Endodermal cell (in vitro differentiated cells): ENCODE data around the gene TPM3. TPM values are rescaled to one million over a fixed set of nuclear protein-coding genes. Genes with fewer than 3 reads are reported as not detected.

Experiments
- DNase-seq: peaks from one replicate; pipeline ENCODE4 v3.0.0-alpha.2; 2017
- H3K27ac ChIP-seq: 2 replicates; pipeline ENCODE4 v1.5.1; 2013; ENCODE audit warnings: mild to moderate bottlenecking, low read depth, low read length, moderate library complexity
- H3K27me3 ChIP-seq: 2 replicates; pipeline ENCODE4 v1.6.1; 2013; ENCODE audit warnings: mild to moderate bottlenecking, low read length, moderate library complexity; ENCODE audit not compliant: insufficient read depth, control insufficient read depth, poor library complexity, severe bottlenecking
- H3K36me3 ChIP-seq: 2 replicates; pipeline ENCODE4 v1.7.0; 2013; ENCODE audit warnings: mild to moderate bottlenecking, low read length, moderate library complexity; ENCODE audit not compliant: control insufficient read depth, insufficient read depth
- H3K4me1 ChIP-seq: one replicate; pipeline ENCODE4 v1.7.0; 2013; ENCODE audit warnings: low read length; ENCODE audit not compliant: control insufficient read depth, insufficient read depth
- H3K4me3 ChIP-seq: 2 replicates; pipeline ENCODE4 v1.5.1; 2013; ENCODE audit warnings: mild to moderate bottlenecking, low read length, moderate library complexity
- H3K9ac ChIP-seq: 2 replicates; pipeline ENCODE4 v1.6.1; 2013; ENCODE audit warnings: mild to moderate bottlenecking, low read length, moderate library complexity; ENCODE audit not compliant: poor library complexity, severe bottlenecking; ENCODE audit errors: extremely low read depth
- H3K9me3 ChIP-seq: 2 replicates; pipeline ENCODE4 v1.6.1; 2013; ENCODE audit warnings: mild to moderate bottlenecking, low read length, moderate library complexity; ENCODE audit not compliant: control insufficient read depth
- H3K27ac Mint-ChIP-seq: 2 replicates; pipeline ENCODE4 v1.8.0; 2020; ENCODE audit warnings: mixed read lengths
- H3K27me3 Mint-ChIP-seq: 2 replicates; pipeline ENCODE4 v1.8.0; 2021; ENCODE audit warnings: mild to moderate bottlenecking, mixed read lengths; ENCODE audit not compliant: insufficient read depth
- H3K36me3 Mint-ChIP-seq: 2 replicates; pipeline ENCODE4 v1.8.0; 2020; ENCODE audit warnings: low read depth, mixed read lengths
- H3K4me1 Mint-ChIP-seq: 2 replicates; pipeline ENCODE4 v1.8.0; 2020; ENCODE audit warnings: mixed read lengths
- H3K4me3 Mint-ChIP-seq: 2 replicates; pipeline ENCODE4 v1.8.0; 2020; ENCODE audit warnings: mild to moderate bottlenecking, moderate library complexity, mixed read lengths
- H3K9me3 Mint-ChIP-seq: 2 replicates; pipeline ENCODE4 v1.8.0; 2020; ENCODE audit warnings: mild to moderate bottlenecking, mixed read lengths
- WGBS, 2 experiments: methylation state at CpG; one replicate each; pipeline versions ENCODE4 v1.1.5 to v1.1.7; 2013; ENCODE audit warnings: missing lambda C conversion rate in 2 of 2, mixed read lengths in 1 of 2; ENCODE audit not compliant: insufficient coverage in 1 of 2, insufficient read length in 1 of 2; 5-methylcytosine and 5-hydroxymethylcytosine counted together
- total RNA-seq, 2 donors: library from RNA; stranded (reverse); fragmentation: NEBNext Ultra II Directional in 1 of 2; extraction: Animal tissue kit (Norgen Biotek cat#: 25700) in 1 of 2; gene quantifications; 2 replicates in 1 of 2; 3 replicates in 1 of 2; pipeline ENCODE4 v1.2.1, GENCODE V29; 2021
- TF ChIP-seq, protein P1 (sequence below): fragments of 200-600 bp; sonication (generic); conservative IDR thresholded peaks from 2 replicates; pipeline ENCODE4 v1.5.0; 2021; ENCODE audit warnings: antibody characterized with exemption, mild to moderate bottlenecking

Gene TPM3
- total RNA-seq, 2 donors from 2014 or later = 597 to 679 TPM

DNA sequence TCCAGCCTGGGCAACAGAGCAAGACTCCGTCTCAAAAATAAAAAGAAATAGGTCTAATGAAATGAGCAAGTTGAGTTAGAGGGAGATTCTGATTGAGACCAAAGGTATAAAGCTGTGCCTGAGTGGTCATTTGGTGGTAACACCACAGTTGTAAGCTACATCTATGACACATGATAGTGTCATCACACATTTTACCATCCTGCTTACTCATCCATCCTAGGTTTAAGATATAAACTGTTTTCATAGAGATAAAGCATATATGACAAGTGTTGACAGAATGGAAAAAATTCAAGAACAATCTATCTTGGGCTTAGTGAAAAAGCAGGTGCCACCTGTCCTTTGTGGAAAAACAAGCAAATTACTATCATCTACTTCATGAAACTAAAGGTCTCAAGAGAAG, 21.4 kb upstream of the TPM3 start:
- Histone ChIP-seq H3K27ac (no peak overlapping the region), H3K4me1 (no peaks in the 10 kb centered on the region), H3K36me3 (peaks cover 69% of the 10 kb centered on the region), H3K9ac (no peak overlapping the region), H3K9me3 (no peaks in the 10 kb centered on the region), H3K4me3 (no peak overlapping the region), H3K27me3 (no peaks in the 10 kb centered on the region)
- Mint-ChIP-seq H3K4me1 (no peaks in the 10 kb centered on the region), H3K9me3 (no peaks in the 10 kb centered on the region), H3K27ac (no peak overlapping the region), H3K36me3 (peaks cover 70% of the 10 kb centered on the region), H3K4me3 (no peak overlapping the region), H3K27me3 (no peaks in the 10 kb centered on the region)
- 86 to 100% methylated on average over 1 of the region's 1 CpG for WGBS, 2 experiments
- TF ChIP-seq, protein P1, sequence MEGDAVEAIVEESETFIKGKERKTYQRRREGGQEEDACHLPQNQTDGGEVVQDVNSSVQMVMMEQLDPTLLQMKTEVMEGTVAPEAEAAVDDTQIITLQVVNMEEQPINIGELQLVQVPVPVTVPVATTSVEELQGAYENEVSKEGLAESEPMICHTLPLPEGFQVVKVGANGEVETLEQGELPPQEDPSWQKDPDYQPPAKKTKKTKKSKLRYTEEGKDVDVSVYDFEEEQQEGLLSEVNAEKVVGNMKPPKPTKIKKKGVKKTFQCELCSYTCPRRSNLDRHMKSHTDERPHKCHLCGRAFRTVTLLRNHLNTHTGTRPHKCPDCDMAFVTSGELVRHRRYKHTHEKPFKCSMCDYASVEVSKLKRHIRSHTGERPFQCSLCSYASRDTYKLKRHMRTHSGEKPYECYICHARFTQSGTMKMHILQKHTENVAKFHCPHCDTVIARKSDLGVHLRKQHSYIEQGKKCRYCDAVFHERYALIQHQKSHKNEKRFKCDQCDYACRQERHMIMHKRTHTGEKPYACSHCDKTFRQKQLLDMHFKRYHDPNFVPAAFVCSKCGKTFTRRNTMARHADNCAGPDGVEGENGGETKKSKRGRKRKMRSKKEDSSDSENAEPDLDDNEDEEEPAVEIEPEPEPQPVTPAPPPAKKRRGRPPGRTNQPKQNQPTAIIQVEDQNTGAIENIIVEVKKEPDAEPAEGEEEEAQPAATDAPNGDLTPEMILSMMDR = no peak
- DNase-seq = no peak

GRCh38 chr1:154212083-154212482, 20.2 kb upstream of the TPM3 start:
- Histone ChIP-seq H3K4me1 (no peaks in the 10 kb centered on the region), H3K36me3 (peaks cover 67% of the 10 kb centered on the region), H3K9ac (no peak overlapping the region), H3K4me3 (no peak overlapping the region), H3K27me3 (no peaks in the 10 kb centered on the region), H3K9me3 (no peaks in the 10 kb centered on the region), H3K27ac (no peak overlapping the region)
- no peaks in the 10 kb centered on the region for H3K9me3 Mint-ChIP-seq
- H3K4me1 Mint-ChIP-seq = no peaks in the 10 kb centered on the region
- H3K4me3 Mint-ChIP-seq = no peak overlapping the region
- H3K36me3 Mint-ChIP-seq = peaks cover 66% of the 10 kb centered on the region
- no peaks in the 10 kb centered on the region for H3K27me3 Mint-ChIP-seq
- TF ChIP-seq, protein P1 = no peak
- H3K27ac Mint-ChIP-seq = no peak overlapping the region
- WGBS, 2 experiments = 87 to 97% methylated on average over 6 to 10 of the region's 10 CpGs
- DNase-seq = no peak

DNA sequence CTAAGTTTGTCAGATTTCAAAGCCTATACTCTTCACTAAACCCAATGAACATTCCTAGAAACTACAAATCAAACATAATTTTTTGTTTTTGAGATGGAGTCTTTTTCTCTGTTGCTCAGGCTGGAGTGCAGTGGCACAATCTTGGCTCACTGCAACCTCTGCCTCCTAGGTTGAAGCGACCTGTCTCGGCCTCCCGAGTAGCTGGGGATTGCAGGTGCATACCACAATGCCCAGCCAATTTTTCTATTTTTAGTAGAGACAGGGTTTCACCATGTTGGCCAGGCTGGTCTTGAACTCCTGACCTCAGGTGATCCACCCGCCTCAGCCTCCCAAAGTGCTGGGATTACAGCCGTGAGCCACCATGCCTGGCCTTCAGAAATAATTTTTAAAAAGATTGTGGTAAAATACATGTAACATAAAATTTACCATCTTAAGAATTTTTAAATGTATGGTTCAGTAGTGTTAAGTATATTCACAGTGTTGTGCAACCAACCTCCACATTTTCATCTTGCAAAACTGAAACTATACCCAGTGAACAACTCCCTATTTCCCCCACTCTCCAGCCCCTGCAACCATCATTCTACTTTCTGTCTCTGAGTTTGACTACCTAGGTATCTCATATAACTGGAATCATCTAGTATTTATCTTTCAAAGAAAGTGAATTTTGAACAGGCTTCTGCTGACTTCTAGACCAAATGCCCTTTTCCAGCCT, 16.9 kb upstream of the TPM3 start:
- TF ChIP-seq, protein P1 = no peak
- H3K9me3 Mint-ChIP-seq = no peaks in the 10 kb centered on the region
- DNase-seq = no peak
- Histone ChIP-seq H3K36me3 (peaks cover 70% of the 10 kb centered on the region), H3K4me3 (no peak overlapping the region), H3K9ac (no peak overlapping the region), H3K27ac (no peak overlapping the region), H3K27me3 (no peaks in the 10 kb centered on the region), H3K9me3 (no peaks in the 10 kb centered on the region), H3K4me1 (no peaks in the 10 kb centered on the region)
- peaks cover 75% of the 10 kb centered on the region for H3K36me3 Mint-ChIP-seq
- H3K27me3 Mint-ChIP-seq = no peaks in the 10 kb centered on the region
- H3K4me3 Mint-ChIP-seq = no peak overlapping the region
- no peak overlapping the region for H3K27ac Mint-ChIP-seq
- no peaks in the 10 kb centered on the region for H3K4me1 Mint-ChIP-seq
- WGBS, 2 experiments = 90 to 98% methylated on average over 3 to 4 of the region's 5 CpGs
